ENCODE measurements around the gene RPL5. TPM values are rescaled to one million over a fixed set of nuclear protein-coding genes. Genes with fewer than 3 reads are reported as not detected.

RPL5 gene
- polyA plus RNA-seq, 3 donors: 921 to 1,114 (median 953) TPM

GRCh38 chr1:92872719-92873118, 40.9 kb downstream of the RPL5 start:
- Histone ChIP-seq H3K79me2 (ENCODE audit: insufficient read depth, low read length) (no peaks in the 10 kb centered on the region), H3K4me3 (replicated peaks in 1 of 3; ENCODE audit: low read depth in 2 of 3, low read length in 3 of 3) (no peak overlapping the region), H4K20me1 (ENCODE audit: insufficient read depth, low read length) (no peaks in the 10 kb centered on the region), H2AFZ (ENCODE audit: insufficient read depth, low read depth, low read length, poor library complexity, severe bottlenecking) (no peak overlapping the region), H3K9me3 (replicated peaks in 1 of 2; ENCODE audit: control insufficient read depth in 1 of 2, insufficient read depth in 1 of 2, low read length in 2 of 2) (no peaks in the 10 kb centered on the region), H3K4me1 (ENCODE audit: control insufficient read depth in 1 of 2, insufficient read depth in 2 of 2, low read length in 2 of 2) (no peaks in the 10 kb centered on the region), H3K27ac (ENCODE audit: low read depth in 1 of 2, low read length in 2 of 2) (no peak overlapping the region), H3K4me2 (replicated peaks; ENCODE audit: extremely low read depth, low read length, poor library complexity, severe bottlenecking) (no peak overlapping the region), H3K27me3 (ENCODE audit: control insufficient read depth in 2 of 2, insufficient read depth in 2 of 2, low read length in 2 of 2) (no peaks in the 10 kb centered on the region), H3K9ac (ENCODE audit: insufficient read depth, low read length, poor library complexity, severe bottlenecking) (no peak overlapping the region), H3K36me3 (replicated peaks in 1 of 2; ENCODE audit: control insufficient read depth in 1 of 2, insufficient read depth in 2 of 2, low read length in 2 of 2) (no peaks in the 10 kb centered on the region)
- Mint-ChIP-seq H3K27me3 (ENCODE audit: low read depth in 3 of 3) (peaks cover 0 to 2% (median 0%) of the 10 kb centered on the region in 3 donors), H3K9me3 (peaks cover 0 to 9% (median 3%) of the 10 kb centered on the region in 7 donors), H3K27ac (no peak overlapping the region), H3K4me3 (no peak overlapping the region), H3K36me3 (peaks cover 0 to 5% of the 10 kb centered on the region in 2 donors), H3K4me1 (no peaks in the 10 kb centered on the region)
- intact Hi-C loops (cut with micrococcal nuclease): no loop called here
- 100% methylated on average over 2 of the region's 2 CpGs for WGBS (ENCODE audit: insufficient coverage)
- TF ChIP-seq, protein P1, sequence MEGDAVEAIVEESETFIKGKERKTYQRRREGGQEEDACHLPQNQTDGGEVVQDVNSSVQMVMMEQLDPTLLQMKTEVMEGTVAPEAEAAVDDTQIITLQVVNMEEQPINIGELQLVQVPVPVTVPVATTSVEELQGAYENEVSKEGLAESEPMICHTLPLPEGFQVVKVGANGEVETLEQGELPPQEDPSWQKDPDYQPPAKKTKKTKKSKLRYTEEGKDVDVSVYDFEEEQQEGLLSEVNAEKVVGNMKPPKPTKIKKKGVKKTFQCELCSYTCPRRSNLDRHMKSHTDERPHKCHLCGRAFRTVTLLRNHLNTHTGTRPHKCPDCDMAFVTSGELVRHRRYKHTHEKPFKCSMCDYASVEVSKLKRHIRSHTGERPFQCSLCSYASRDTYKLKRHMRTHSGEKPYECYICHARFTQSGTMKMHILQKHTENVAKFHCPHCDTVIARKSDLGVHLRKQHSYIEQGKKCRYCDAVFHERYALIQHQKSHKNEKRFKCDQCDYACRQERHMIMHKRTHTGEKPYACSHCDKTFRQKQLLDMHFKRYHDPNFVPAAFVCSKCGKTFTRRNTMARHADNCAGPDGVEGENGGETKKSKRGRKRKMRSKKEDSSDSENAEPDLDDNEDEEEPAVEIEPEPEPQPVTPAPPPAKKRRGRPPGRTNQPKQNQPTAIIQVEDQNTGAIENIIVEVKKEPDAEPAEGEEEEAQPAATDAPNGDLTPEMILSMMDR (IDR thresholded peaks at IDR 0.05): no peak
- no peak for DNase-seq

- TF ChIP-seq, protein P1 (IDR thresholded peaks at IDR 0.05): no peak
- Mint-ChIP-seq H3K36me3 (peaks cover 0 to 5% of the 10 kb centered on the region in 2 donors), H3K27me3 (ENCODE audit: low read depth in 3 of 3) (peaks cover 0 to 2% (median 0%) of the 10 kb centered on the region in 3 donors), H3K9me3 (peaks cover 0 to 9% (median 3%) of the 10 kb centered on the region in 7 donors), H3K4me1 (no peaks in the 10 kb centered on the region), H3K27ac (no peak overlapping the region), H3K4me3 (no peak overlapping the region)
- no peaks in the 10 kb centered on the region for H4K20me1 ChIP-seq (ENCODE audit: insufficient read depth, low read length)
- intact Hi-C loops (cut with micrococcal nuclease): no loop called here
- H3K9me3 ChIP-seq (replicated peaks in 1 of 2; ENCODE audit: control insufficient read depth in 1 of 2, insufficient read depth in 1 of 2, low read length in 2 of 2): no peaks in the 10 kb centered on the region
- H3K79me2 ChIP-seq (ENCODE audit: insufficient read depth, low read length): no peaks in the 10 kb centered on the region
- no peak overlapping the region for H3K4me3 ChIP-seq (replicated peaks in 1 of 3; ENCODE audit: low read depth in 2 of 3, low read length in 3 of 3)
- no peaks in the 10 kb centered on the region for H3K4me1 ChIP-seq (ENCODE audit: control insufficient read depth in 1 of 2, insufficient read depth in 2 of 2, low read length in 2 of 2)
- no CpG with 5 or more reads among the region's 2 CpGs for WGBS (ENCODE audit: insufficient coverage)
- H3K4me2 ChIP-seq (replicated peaks; ENCODE audit: extremely low read depth, low read length, poor library complexity, severe bottlenecking): no peak overlapping the region
- no peak overlapping the region for H3K9ac ChIP-seq (ENCODE audit: insufficient read depth, low read length, poor library complexity, severe bottlenecking)
- no peak overlapping the region for H2AFZ ChIP-seq (ENCODE audit: insufficient read depth, low read depth, low read length, poor library complexity, severe bottlenecking)
- no peak for DNase-seq
- no peaks in the 10 kb centered on the region for H3K27me3 ChIP-seq (ENCODE audit: control insufficient read depth in 2 of 2, insufficient read depth in 2 of 2, low read length in 2 of 2)
- no peaks in the 10 kb centered on the region for H3K36me3 ChIP-seq (replicated peaks in 1 of 2; ENCODE audit: control insufficient read depth in 1 of 2, insufficient read depth in 2 of 2, low read length in 2 of 2)
- H3K27ac ChIP-seq (ENCODE audit: low read depth in 1 of 2, low read length in 2 of 2): no peak overlapping the region
Observed at GRCh38 chr1:92874987-92875386, 43.1 kb downstream of the RPL5 start.

All from CD14-positive monocyte (primary cell).